Activated T-cell treated with anti-CD3 and anti-CD28 coated beads, Interleukin-2, amount 50 U/mL, for 24 hours (primary cell): ENCODE measurements around the gene MAPK13.
"Not testable (repeated sequence)": the region's sequence is repeated elsewhere in the genome, so short reads cannot be mapped to it uniquely, and the experiment has no call there.

Experiments used
- DNase-seq: peaks from one replicate; pipeline ENCODE4 v3.0.0-alpha.2; 2020
- H3K27ac Mint-ChIP-seq: 2 replicates; pipeline ENCODE4 v1.8.0; 2020; ENCODE audit warnings: mild to moderate bottlenecking, mixed read lengths
- H3K27me3 Mint-ChIP-seq: 2 replicates; pipeline ENCODE4 v1.8.0; 2020; ENCODE audit warnings: mixed read lengths
- H3K36me3 Mint-ChIP-seq: 2 replicates; pipeline ENCODE4 v1.8.0; 2020; ENCODE audit warnings: low read depth, mixed read lengths
- H3K4me1 Mint-ChIP-seq: 2 replicates; pipeline ENCODE4 v1.8.0; 2020; ENCODE audit warnings: low read depth, mixed read lengths
- H3K4me3 Mint-ChIP-seq: 2 replicates; pipeline ENCODE4 v1.8.0; 2020; ENCODE audit warnings: mild to moderate bottlenecking, moderate library complexity, mixed read lengths
- H3K9me3 Mint-ChIP-seq: 2 replicates; pipeline ENCODE4 v1.8.0; 2020; ENCODE audit warnings: mixed read lengths

MAPK13 gene

DNA sequence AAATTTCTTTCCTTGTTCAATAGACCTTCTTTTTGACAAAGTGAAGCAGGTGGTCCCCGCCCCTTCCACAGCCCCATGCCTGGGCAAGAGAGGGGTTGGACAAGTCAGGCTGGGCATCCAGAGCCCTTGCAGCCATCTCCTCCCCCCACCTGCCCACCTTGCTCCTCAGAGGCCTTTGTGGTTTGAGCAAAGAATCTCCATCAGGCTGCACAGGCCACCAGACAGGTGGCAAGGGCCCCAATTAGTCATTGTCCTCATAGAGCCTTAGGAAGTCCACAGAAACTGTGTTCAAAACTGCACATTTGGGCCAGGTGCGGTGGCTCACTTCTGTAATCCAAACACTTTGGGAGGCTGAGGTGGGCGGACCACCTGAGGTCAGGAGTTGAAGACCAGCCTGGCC is 1.5 kb upstream of the MAPK13 start:
- peaks cover 25% of the 10 kb centered on the region for H3K36me3 Mint-ChIP-seq
- H3K4me1 Mint-ChIP-seq = peaks cover 76% of the 10 kb centered on the region
- DNase-seq = no peak
- H3K9me3 Mint-ChIP-seq = no peaks in the 10 kb centered on the region
- no peak overlapping the region for H3K4me3 Mint-ChIP-seq
- no peaks in the 10 kb centered on the region for H3K27me3 Mint-ChIP-seq
- H3K27ac Mint-ChIP-seq = peak overlapping the region; percentile 40

DNA sequence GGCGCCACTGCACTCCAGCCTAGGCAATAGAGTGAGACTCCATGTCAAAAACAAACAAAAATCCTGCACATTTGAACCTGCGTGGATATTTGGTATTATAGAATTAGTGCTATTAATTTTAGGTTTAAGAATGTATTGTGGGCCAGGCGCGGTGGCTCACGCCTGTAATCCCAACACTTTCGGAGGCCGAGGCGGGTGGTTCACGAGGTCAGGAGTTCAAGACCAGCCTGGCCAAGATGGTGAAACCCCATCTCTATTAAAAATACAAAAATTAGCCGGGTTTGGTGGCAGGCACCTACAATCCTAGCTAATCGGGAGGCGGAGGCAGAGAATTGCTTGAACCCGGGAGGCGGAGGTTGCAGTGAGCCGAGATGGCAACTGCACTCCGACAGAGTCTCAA is 979 bp upstream of the MAPK13 start:
- peaks cover 27% of the 10 kb centered on the region for H3K36me3 Mint-ChIP-seq
- H3K27ac Mint-ChIP-seq = peak overlapping the region; percentile 40
- not testable (repeated sequence) for DNase-seq, H3K9me3 Mint-ChIP-seq, H3K27me3 Mint-ChIP-seq
- H3K4me1 Mint-ChIP-seq = peaks cover 73% of the 10 kb centered on the region
- peak overlapping the region; percentile 84 for H3K4me3 Mint-ChIP-seq

DNA sequence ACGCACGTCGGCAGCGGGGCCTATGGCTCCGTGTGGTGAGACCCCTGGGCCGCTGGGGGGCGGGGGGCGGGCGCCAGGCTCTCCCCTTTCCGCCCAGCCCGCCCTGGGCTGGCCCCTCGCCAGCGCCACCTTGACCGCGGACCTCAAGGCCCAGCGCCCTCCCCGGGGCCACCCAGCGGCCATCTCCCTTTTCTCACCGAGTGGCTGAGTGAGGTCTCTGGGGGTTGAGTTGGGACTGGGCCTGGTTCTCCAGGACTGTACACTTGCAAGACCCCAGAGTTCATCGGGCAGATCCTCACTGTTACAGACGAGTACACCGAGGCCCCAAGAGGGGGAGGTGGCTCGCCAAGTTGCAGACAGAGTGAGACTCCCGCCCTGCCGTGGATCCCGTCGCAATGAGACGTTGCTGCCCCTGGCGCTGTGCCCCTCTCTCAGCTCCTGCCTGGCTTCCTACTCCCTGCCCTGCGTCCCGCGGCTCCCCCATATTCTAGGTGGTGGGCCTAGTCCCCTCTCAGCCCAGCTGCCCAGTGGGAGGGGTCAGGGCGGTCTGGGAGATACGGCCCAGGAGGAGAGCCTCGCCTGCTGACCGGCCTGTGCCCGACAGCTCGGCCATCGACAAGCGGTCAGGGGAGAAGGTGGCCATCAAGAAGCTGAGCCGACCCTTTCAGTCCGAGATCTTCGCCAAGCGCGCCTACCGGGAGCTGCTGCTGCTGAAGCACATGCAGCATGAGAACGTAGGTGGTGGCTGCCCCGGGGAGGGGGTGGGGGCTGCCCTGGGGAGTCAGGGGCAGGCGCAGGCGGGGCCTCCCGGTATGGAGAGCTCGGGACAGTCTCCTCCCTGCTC is 576 bp downstream of the MAPK13 start:
- no peaks in the 10 kb centered on the region for H3K27me3 Mint-ChIP-seq
- peak; percentile 78 for DNase-seq
- peaks cover 67% of the 10 kb centered on the region for H3K4me1 Mint-ChIP-seq
- H3K4me3 Mint-ChIP-seq = peak overlapping the region; percentile 85
- H3K36me3 Mint-ChIP-seq = peaks cover 41% of the 10 kb centered on the region
- no peaks in the 10 kb centered on the region for H3K9me3 Mint-ChIP-seq
- H3K27ac Mint-ChIP-seq = peak overlapping the region; percentile 94

DNA sequence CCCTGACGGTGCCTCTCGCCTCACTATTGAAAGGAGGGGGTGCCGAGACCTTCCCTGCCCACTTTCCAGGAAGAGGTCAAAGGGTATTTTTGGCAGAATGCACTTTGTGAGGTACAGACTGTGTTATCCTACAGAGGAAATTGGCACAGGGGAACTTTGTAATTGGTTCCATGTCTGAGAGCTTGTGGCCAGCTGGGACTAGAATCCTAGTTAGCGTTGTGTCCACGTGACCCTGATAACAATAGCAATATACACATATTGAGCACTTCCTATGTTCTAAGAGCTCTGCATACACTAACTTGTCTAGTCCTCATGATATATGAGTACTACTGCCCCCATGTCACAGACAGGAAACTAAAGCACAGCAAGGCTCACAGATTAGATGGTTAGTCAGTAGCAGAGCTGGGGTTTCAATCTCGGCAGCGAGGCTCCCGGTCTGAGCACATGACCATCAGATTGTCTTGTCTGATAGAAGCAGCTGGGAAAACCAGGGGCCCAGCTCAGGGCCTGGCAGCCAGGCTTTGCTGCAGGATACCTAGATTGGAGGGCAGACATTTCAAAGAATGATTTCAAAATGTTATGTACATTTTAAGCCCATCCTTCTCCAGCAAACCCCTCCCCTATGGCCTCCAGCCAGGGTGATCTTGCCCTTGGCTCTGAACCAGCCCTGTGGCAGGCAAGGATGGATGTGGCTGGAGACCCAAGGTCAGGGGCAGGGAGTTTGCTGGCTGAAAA is 1.4 kb downstream of the MAPK13 start:
- Mint-ChIP-seq H3K27me3 (no peaks in the 10 kb centered on the region), H3K36me3 (peaks cover 49% of the 10 kb centered on the region), H3K4me3 (peak overlapping the region; percentile 85), H3K4me1 (peaks cover 59% of the 10 kb centered on the region), H3K27ac (peak overlapping the region; percentile 94), H3K9me3 (no peaks in the 10 kb centered on the region)
- DNase-seq = peak; percentile 66

DNA sequence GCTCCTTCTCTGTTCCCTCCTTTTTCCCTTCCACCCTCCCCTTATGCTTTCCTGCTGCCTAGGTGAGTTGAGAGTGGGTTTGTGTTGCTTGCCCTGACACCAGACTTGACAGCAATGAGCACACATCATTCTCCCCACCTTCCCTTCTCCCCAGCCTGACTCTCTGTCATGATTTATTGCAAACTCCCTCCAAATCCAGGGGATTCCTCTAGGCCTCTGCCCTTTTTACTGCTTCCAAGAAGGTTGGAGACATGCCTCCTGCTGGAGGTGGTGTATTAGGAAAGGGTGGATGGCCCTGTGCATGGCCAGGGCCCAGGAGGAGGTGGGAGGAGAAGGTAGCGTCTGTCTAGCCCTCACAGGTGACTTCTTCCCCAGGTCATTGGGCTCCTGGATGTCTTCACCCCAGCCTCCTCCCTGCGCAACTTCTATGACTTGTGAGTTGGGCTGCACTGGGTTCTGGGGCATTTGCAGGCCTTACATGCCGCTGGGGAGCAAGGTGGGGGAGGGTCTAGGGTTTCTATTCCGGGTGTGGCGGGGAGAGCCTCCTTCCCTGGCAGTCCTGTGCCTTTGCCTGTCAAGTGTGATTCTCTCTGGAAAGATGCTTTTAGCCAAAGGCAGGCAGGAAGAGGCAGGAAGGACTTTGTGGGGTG is 2.1 kb downstream of the MAPK13 start:
- peak overlapping the region; percentile 94 for H3K27ac Mint-ChIP-seq
- DNase-seq = no peak
- peaks cover 53% of the 10 kb centered on the region for H3K4me1 Mint-ChIP-seq
- peaks cover 56% of the 10 kb centered on the region for H3K36me3 Mint-ChIP-seq
- no peaks in the 10 kb centered on the region for H3K27me3 Mint-ChIP-seq
- H3K4me3 Mint-ChIP-seq = peak overlapping the region; percentile 85
- no peaks in the 10 kb centered on the region for H3K9me3 Mint-ChIP-seq

DNA sequence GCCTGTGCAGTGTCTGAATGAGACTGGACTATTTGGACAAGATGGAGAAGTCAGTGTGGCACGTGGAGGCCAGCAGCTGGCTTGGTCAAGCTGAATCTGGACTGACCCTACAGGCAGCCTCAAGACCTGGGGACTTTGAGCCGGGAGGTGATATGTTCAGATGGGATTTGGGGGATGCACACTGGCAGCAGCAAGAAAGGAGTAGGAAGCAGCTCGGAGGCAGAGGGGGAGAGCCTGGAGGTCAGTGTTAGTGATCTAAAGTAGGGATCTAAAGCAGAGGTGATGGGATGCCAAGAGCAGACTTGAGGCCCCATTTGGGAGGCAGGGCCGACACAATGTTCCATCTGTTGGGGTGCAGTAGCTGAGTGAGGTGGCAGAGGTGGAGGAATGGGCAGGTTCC is 2.8 kb downstream of the MAPK13 start:
- Mint-ChIP-seq H3K27ac (peak overlapping the region; percentile 94), H3K36me3 (peaks cover 63% of the 10 kb centered on the region), H3K4me1 (peaks cover 46% of the 10 kb centered on the region), H3K9me3 (no peaks in the 10 kb centered on the region), H3K4me3 (no peak overlapping the region), H3K27me3 (no peaks in the 10 kb centered on the region)
- no peak for DNase-seq

DNA sequence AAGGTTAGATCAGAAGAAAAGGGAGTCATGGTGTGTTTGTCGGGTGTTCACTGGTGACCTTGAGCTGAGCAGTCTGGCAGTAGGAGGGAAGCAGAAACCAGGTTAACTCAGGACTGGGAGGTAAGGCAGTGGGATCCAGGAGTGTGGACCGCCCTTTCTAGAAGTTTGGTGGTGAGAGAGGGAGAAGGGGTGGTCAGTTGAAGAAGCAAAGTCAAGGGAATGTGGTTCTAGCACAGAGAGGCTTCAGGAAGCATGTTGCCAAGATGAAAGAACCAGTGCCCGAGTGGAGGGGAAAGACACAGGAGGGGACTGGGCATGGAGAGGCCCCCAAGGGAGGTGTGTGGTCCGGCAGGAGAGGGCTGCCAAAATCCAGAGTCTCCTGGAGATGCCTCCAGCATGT is 3.6 kb downstream of the MAPK13 start:
- no peak overlapping the region for H3K4me3 Mint-ChIP-seq
- peak overlapping the region; percentile 94 for H3K27ac Mint-ChIP-seq
- no peaks in the 10 kb centered on the region for H3K27me3 Mint-ChIP-seq
- DNase-seq = no peak
- no peaks in the 10 kb centered on the region for H3K9me3 Mint-ChIP-seq
- H3K4me1 Mint-ChIP-seq = peaks cover 40% of the 10 kb centered on the region
- H3K36me3 Mint-ChIP-seq = peaks cover 71% of the 10 kb centered on the region

DNA sequence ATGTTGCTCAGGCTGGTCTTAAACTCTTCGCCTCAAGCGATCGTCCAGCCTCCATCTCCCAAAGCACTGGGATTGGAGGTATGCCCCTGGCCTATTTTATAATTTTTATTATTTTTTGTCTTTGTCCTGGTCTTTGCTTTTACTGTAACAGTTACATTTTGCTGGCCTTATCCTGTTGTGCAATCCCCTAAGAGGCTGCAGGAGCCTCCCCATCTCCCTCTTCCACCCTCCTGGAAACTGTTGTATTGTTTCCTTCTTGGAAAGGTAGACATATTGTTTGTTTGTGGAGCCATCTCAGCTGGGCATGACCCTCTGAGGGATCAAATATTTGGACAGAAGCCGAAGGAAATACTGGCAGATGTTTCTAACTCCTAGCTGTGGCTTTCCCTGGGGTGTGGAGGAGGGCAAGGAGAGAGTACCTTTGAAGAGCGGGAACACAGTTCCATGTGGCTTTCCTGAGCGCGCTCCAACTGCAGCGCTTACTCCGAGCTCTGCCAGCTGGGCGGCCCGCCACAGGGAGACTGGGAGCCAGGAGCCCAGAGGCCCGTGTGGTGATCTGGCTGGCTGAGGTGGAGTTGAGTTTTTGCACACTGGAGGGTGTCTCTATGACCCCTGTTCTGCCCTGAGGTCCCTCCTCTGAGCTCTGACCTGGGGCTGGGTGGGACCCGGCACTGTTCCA is 4.9 kb downstream of the MAPK13 start:
- Mint-ChIP-seq H3K27me3 (no peaks in the 10 kb centered on the region), H3K4me1 (peaks cover 37% of the 10 kb centered on the region), H3K36me3 (peaks cover 82% of the 10 kb centered on the region), H3K27ac (peak overlapping the region; percentile 46), H3K9me3 (no peaks in the 10 kb centered on the region), H3K4me3 (no peak overlapping the region)
- no peak for DNase-seq

DNA sequence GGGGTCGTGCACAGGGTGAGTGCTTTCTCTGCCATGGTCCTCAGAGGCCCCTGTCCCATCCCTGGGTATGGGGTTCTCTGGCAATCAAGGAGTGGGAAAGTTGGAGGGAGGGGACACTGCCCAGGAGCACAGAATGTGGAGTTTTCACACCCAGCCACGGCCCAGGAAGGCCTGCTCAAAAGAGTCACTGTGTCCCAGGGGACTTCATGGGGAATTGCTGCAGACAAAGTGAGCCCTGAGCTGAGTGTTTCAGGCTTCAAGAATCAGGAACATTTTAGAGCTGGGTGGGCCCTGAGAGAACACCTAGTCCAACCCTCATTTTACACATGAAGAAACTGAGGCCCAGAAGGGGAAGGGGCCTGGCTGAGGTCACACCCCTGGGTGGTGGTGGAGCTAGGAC is 5.7 kb downstream of the MAPK13 start:
- Mint-ChIP-seq H3K9me3 (no peaks in the 10 kb centered on the region), H3K4me1 (peaks cover 42% of the 10 kb centered on the region), H3K4me3 (no peak overlapping the region), H3K36me3 (peaks cover 86% of the 10 kb centered on the region), H3K27ac (peak overlapping the region; percentile 46), H3K27me3 (no peaks in the 10 kb centered on the region)
- DNase-seq = no peak

DNA sequence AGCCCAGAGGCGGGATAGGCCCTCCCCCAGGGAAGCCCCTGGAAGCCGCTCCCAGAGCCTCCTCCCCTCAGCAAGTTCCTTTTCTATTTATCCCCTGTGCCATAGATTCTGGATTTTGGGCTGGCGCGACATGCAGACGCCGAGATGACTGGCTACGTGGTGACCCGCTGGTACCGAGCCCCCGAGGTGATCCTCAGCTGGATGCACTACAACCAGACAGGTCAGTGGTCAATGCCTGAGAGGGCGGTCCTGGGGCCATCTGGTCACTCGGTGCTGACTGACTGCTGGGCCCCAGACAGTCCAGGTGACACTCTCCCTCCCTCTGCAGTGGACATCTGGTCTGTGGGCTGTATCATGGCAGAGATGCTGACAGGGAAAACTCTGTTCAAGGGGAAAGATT is 6.2 kb downstream of the MAPK13 start:
- Mint-ChIP-seq H3K9me3 (no peaks in the 10 kb centered on the region), H3K36me3 (peaks cover 87% of the 10 kb centered on the region)

DNA sequence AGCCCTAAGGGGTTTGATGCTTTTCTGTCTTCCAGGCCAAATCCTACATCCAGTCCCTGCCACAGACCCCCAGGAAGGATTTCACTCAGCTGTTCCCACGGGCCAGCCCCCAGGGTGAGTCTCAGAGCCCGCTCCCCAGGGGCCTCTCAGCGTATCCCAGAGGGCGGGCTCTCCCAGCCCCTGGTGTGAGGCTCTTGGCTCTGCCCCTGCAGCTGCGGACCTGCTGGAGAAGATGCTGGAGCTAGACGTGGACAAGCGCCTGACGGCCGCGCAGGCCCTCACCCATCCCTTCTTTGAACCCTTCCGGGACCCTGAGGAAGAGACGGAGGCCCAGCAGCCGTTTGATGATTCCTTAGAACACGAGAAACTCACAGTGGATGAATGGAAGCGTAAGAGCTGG is 8.4 kb downstream of the MAPK13 start:
- no peak for DNase-seq
- peaks cover 79% of the 10 kb centered on the region for H3K36me3 Mint-ChIP-seq
- peaks cover 27% of the 10 kb centered on the region for H3K4me1 Mint-ChIP-seq
- H3K9me3 Mint-ChIP-seq = no peaks in the 10 kb centered on the region
- H3K4me3 Mint-ChIP-seq = no peak overlapping the region
- H3K27me3 Mint-ChIP-seq = no peaks in the 10 kb centered on the region
- H3K27ac Mint-ChIP-seq = peak overlapping the region; percentile 61

More for the DNA sequence above, 6.2 kb downstream of the MAPK13 start:
- no peak for DNase-seq
- no peak overlapping the region for H3K27ac Mint-ChIP-seq
- H3K27me3 Mint-ChIP-seq = no peaks in the 10 kb centered on the region
- peaks cover 41% of the 10 kb centered on the region for H3K4me1 Mint-ChIP-seq
- H3K4me3 Mint-ChIP-seq = no peak overlapping the region

DNA sequence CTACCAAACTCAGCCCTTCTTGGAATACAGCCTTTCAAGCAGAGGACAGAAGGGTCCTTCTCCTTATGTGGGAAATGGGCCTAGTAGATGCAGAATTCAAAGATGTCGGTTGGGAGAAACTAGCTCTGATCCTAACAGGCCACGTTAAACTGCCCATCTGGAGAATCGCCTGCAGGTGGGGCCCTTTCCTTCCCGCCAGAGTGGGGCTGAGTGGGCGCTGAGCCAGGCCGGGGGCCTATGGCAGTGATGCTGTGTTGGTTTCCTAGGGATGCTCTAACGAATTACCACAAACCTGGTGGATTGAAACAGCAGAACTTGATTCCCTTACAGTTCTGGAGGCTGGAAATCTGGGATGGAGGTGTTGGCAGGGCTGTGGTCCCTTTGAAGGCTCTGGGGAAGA is 9.1 kb downstream of the MAPK13 start:
- Mint-ChIP-seq H3K27ac (peak overlapping the region; percentile 56), H3K4me3 (no peak overlapping the region), H3K9me3 (no peaks in the 10 kb centered on the region), H3K27me3 (no peaks in the 10 kb centered on the region), H3K4me1 (peaks cover 25% of the 10 kb centered on the region), H3K36me3 (peaks cover 74% of the 10 kb centered on the region)
- no peak for DNase-seq

DNA sequence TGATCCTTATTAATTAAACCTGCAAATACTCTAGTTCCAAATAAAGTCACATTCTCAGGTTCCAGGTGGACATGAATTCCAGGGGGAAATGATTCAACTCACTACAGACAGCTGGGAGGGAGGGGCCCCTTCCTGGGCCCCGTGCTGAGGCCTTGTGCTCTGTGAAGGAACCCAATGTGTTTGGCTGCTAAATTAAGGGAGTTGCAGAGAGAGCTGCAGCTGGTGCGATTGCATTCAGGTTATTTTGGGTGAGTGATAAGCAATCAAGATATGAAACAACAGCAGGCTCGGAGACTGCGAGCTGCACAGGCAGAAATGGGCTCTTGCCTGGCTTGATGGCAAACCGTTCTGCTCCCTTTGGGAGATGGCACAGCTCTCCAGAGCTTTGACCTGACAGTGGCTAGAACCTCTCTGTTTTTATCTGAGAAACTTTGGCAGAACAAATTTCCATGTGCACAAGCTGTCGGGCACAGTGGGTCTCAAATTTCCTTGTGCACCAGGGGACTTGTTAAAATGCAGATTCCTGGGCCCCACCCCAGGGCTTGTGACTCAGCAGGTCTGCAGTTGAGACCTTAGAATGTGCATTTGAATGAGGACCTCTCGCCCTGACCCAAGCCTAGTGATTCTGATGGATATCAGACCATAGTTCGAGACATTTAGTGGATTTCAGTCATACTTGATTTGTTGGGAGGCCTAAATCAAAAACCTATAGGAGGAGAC is 9.8 kb downstream of the MAPK13 start:
- no peak for DNase-seq
- Mint-ChIP-seq H3K4me1 (peaks cover 25% of the 10 kb centered on the region), H3K27ac (peak overlapping the region; percentile 68), H3K36me3 (peaks cover 68% of the 10 kb centered on the region), H3K27me3 (no peaks in the 10 kb centered on the region), H3K4me3 (no peak overlapping the region), H3K9me3 (no peaks in the 10 kb centered on the region)

DNA sequence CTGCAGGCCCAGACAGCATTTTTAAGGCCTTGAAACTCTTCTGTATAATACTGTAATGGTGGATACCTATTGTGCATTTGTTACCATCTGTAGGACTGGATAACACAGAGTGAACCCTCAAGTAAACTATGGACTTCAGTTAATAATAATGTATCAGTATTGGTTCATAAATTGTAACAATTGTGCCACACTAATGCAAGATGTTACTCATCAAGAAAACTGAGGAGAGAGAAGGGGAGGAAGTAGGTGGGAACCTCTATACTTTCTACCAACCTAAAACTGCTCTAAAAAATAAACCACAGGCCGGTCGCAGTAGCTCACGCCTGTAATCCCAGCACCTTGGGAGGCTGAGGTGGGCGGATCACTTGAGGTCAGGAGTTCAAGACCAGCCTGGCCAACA is 10.8 kb downstream of the MAPK13 start:
- H3K27me3 Mint-ChIP-seq = no peaks in the 10 kb centered on the region
- no peaks in the 10 kb centered on the region for H3K9me3 Mint-ChIP-seq
- H3K4me3 Mint-ChIP-seq = no peak overlapping the region
- peaks cover 59% of the 10 kb centered on the region for H3K36me3 Mint-ChIP-seq
- no peak for DNase-seq
- H3K27ac Mint-ChIP-seq = peak overlapping the region; percentile 68
- H3K4me1 Mint-ChIP-seq = peaks cover 25% of the 10 kb centered on the region
